ENCODE results near the gene CHST5.
"Not testable (repeated sequence)": the region's sequence is repeated elsewhere in the genome, so short reads cannot be mapped to it uniquely, and the experiment has no call there.

The CHST5 gene

GRCh38 chr16:75559564-75560372 is 23.9 kb upstream of the CHST5 start:
- CTCF ChIA-PET: interaction anchor here (1.1 kb wide), 1 partner anchor 10 kb away, joined by 3 read pairs; no protein-coding TSS in a partner anchor
- no peak for DNase-seq
- H3K27ac Mint-ChIP-seq: no peak overlapping the region

DNA sequence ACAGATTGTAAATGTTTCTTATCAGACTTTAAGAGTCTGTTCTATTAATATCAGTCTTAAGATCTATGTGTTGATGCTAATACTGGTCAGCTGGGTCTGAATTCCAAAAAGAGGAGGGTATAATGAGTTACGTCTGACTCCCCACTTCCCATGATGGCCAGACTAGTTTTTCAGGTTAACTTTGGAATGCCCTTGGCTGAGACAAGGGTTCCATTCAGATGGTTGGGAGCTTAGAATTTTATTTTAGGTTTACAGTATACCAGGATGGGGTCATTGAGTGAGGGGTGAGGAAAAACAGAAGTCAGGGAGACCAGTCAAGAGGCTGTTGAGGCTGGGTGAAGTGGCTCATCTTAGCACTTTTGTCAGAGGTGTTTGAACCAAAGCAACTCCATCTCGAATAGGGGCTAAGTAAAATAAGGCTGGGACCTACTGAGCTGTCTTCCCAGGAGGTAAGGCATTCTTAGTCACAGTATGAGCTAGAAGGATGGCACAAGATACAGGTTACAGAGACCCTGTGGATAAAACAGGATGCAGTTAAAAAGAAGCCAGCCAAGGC is 23.0 kb upstream of the CHST5 start:
- no peak overlapping the region for H3K27ac Mint-ChIP-seq
- peaks cover 16% of the 10 kb centered on the region for H3K4me1 Mint-ChIP-seq
- peaks cover 34% of the 10 kb centered on the region for H3K27me3 Mint-ChIP-seq
- CTCF ChIA-PET: interaction anchor here (0.5 to 1.1 kb wide), 2 partner anchors 9 to 94 kb away, joined by 3 read pairs; no protein-coding TSS in a partner anchor
- H3K9me3 Mint-ChIP-seq: no peaks in the 10 kb centered on the region
- H3K36me3 Mint-ChIP-seq: peaks cover 2% of the 10 kb centered on the region
- no peak overlapping the region for H3K4me3 Mint-ChIP-seq
- DNase-seq: no peak

More at GRCh38 chr16:75559564-75560372, 23.9 kb upstream of the CHST5 start:
- H3K36me3 Mint-ChIP-seq: peaks cover 2% of the 10 kb centered on the region
- H3K4me3 Mint-ChIP-seq: no peak overlapping the region
- H3K4me1 Mint-ChIP-seq: peaks cover 13% of the 10 kb centered on the region
- no peaks in the 10 kb centered on the region for H3K9me3 Mint-ChIP-seq
- peaks cover 30% of the 10 kb centered on the region for H3K27me3 Mint-ChIP-seq

- CTCF ChIA-PET: interaction anchor here (0.8 to 1.6 kb wide), 4 partner anchors 9 to 91 kb away, joined by 4 to 5 read pairs (median 4); no protein-coding TSS in a partner anchor
- H3K27ac Mint-ChIP-seq: peak overlapping the region; percentile 80
- H3K27me3 Mint-ChIP-seq: peaks cover 41% of the 10 kb centered on the region
- H3K4me3 Mint-ChIP-seq: peak overlapping the region; percentile 81
- H3K36me3 Mint-ChIP-seq: peaks cover 2% of the 10 kb centered on the region
- no peak for DNase-seq
- H3K9me3 Mint-ChIP-seq: no peaks in the 10 kb centered on the region
- peaks cover 20% of the 10 kb centered on the region for H3K4me1 Mint-ChIP-seq
Measured at GRCh38 chr16:75556431-75556950, 20.6 kb upstream of the CHST5 start.

DNA sequence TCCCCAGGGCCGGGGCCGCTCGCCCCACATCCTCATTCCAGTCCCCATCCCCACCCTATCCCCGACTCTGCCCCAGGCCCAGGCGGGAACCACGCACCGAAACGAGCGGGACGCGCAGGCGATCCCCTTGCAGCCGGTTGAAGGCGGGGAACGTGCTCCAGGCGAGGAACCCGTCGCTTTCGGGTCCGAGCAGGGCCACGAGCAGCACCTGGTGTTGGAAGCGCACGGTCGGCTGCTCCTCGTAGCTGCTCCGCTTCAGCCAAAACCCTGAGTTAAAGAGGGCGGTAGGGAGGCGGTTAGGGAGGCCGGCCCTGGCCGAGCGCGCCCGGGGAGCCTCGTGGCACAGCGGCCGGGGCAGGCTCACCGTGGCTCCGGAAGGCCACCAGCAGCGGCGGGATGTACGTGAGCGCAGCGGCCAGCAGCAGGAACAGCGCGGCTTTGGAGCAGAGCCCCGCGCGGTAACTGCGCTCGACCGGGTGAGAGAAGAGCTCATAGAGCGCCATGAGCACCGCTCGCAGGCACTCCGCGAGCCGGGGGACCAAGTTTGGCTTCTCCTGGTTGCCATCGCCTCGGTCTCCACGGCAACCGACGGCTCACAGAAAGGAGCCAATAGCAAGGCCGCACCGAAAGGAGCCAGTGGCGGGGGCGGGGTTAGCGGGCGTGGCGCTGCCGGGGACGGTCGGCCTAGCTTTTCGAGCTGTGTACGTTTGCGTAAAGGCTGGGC is 20.0 kb upstream of the CHST5 start, which contains the start of gene TMEM231:
Gene TMEM231 (minus strand): TSS at position 546 of the 724 bp plus-strand sequence. CDS start 43 bp downstream, at position 503.
- CTCF ChIA-PET: interaction anchor here (0.7 to 1.6 kb wide), 5 partner anchors 9 to 91 kb away, joined by 4 to 5 read pairs (median 4); no protein-coding TSS in a partner anchor
- Mint-ChIP-seq H3K27me3 (peaks cover 38% of the 10 kb centered on the region), H3K27ac (peak within 1 kb of the TSS; percentile 80), H3K9me3 (no peaks in the 10 kb centered on the region), H3K4me3 (peak within 1 kb of the TSS; percentile 81), H3K36me3 (peaks cover 2% of the 10 kb centered on the region), H3K4me1 (peaks cover 20% of the 10 kb centered on the region)
- DNase-seq: peak; percentile 99

DNA sequence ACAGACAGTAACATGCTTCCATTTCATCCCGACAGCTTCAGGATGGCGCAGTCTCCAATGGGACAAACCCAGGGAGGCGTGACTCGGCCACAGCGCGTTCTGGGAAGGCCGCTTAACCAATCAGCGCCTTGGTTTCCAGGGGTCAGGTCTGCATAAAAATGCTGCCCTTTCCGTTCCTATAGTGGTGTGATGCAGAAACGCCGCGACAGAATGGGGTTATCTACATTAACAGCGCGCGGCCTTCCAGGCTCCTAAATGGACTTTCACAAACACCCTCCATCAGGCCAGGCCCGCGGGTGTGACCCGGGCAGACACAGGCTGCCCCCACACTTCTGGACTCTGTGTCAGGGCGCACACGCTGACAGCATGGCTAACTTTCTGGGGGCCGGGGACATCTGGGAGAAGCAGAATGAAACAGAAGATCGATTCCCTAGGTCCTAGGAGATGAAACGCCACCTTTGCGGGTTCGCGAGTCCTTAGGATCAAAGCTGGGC is 19.4 kb upstream of the CHST5 start:
- no peak overlapping the region for H3K27ac Mint-ChIP-seq
- peaks cover 2% of the 10 kb centered on the region for H3K36me3 Mint-ChIP-seq
- H3K4me3 Mint-ChIP-seq: peak overlapping the region; percentile 81
- peaks cover 33% of the 10 kb centered on the region for H3K27me3 Mint-ChIP-seq
- DNase-seq: no peak
- no peaks in the 10 kb centered on the region for H3K9me3 Mint-ChIP-seq
- peaks cover 23% of the 10 kb centered on the region for H3K4me1 Mint-ChIP-seq
- CTCF ChIA-PET: interaction anchor here (0.7 to 1.5 kb wide), 2 partner anchors 66 to 84 kb away, joined by 4 read pairs; no protein-coding TSS in a partner anchor

- DNase-seq: no peak
- Mint-ChIP-seq H3K27me3 (peaks cover 20% of the 10 kb centered on the region), H3K4me1 (peaks cover 29% of the 10 kb centered on the region), H3K4me3 (no peak overlapping the region), H3K9me3 (no peaks in the 10 kb centered on the region), H3K36me3 (peaks cover 2% of the 10 kb centered on the region), H3K27ac (no peak overlapping the region)
- CTCF ChIA-PET: interaction anchor here (1.5 kb wide), 1 partner anchor 88 kb away, joined by 5 read pairs; the partner anchor contains the start of gene TMEM170A
Measured at GRCh38 chr16:75552951-75553350, 17.0 kb upstream of the CHST5 start.

DNA sequence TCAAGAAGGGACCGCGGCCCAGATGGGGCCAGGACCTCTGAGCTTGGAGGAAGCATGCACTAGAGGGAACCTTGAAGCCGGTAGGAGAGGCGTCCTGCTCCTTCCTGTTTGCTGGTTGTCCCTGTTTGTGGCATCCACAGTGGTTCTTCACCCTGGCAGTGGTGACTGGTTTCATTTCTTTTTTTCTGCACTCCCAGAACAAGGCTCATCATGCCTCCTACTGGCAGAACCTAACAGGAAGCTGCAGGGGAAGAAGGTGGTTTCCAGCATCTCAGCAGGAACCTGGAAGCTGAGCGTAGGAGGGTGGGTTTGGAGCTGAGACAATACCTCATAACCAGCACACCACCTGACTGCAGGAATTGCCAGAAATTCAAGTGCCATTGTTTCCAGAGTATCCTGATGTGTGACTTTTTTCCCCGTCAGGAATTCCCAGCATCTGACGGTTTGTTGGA is 14.3 kb upstream of the CHST5 start:
- no peak overlapping the region for H3K4me3 Mint-ChIP-seq
- CTCF ChIA-PET: interaction anchor here (0.8 to 3.5 kb wide), 12 partner anchors 9 to 351 kb away, joined by 3 to 32 read pairs (median 4); partner anchors contain the start of gene TMEM170A

GRCh38 chr16:75548456-75548855 is 12.5 kb upstream of the CHST5 start:
- DNase-seq, H3K36me3 Mint-ChIP-seq, H3K4me3 Mint-ChIP-seq, H3K9me3 Mint-ChIP-seq, CTCF ChIA-PET, H3K27ac Mint-ChIP-seq: not testable (repeated sequence)
- Mint-ChIP-seq H3K4me1 (peaks cover 10% of the 10 kb centered on the region), H3K27me3 (peaks cover 14% of the 10 kb centered on the region)

More for the DNA sequence above, 14.3 kb upstream of the CHST5 start:
- peak; percentile 57 for DNase-seq
- H3K9me3 Mint-ChIP-seq: no peaks in the 10 kb centered on the region
- peaks cover 23% of the 10 kb centered on the region for H3K27me3 Mint-ChIP-seq
- peaks cover 19% of the 10 kb centered on the region for H3K4me1 Mint-ChIP-seq
- no peak overlapping the region for H3K27ac Mint-ChIP-seq
- H3K36me3 Mint-ChIP-seq: no peaks in the 10 kb centered on the region

GRCh38 chr16:75546293-75546692 is 10.4 kb upstream of the CHST5 start:
- H3K4me3 Mint-ChIP-seq: no peak overlapping the region
- no peaks in the 10 kb centered on the region for H3K9me3 Mint-ChIP-seq
- H3K4me1 Mint-ChIP-seq: peaks cover 8% of the 10 kb centered on the region
- CTCF ChIA-PET: no interaction called here
- DNase-seq: no peak
- peaks cover 4% of the 10 kb centered on the region for H3K27me3 Mint-ChIP-seq
- H3K36me3 Mint-ChIP-seq: no peaks in the 10 kb centered on the region
- no peak overlapping the region for H3K27ac Mint-ChIP-seq

GRCh38 chr16:75545879-75546278 is 10.0 kb upstream of the CHST5 start:
- H3K4me1 Mint-ChIP-seq, H3K4me3 Mint-ChIP-seq, H3K27me3 Mint-ChIP-seq, H3K27ac Mint-ChIP-seq, H3K36me3 Mint-ChIP-seq, DNase-seq, H3K9me3 Mint-ChIP-seq, CTCF ChIA-PET: not testable (repeated sequence)

DNA sequence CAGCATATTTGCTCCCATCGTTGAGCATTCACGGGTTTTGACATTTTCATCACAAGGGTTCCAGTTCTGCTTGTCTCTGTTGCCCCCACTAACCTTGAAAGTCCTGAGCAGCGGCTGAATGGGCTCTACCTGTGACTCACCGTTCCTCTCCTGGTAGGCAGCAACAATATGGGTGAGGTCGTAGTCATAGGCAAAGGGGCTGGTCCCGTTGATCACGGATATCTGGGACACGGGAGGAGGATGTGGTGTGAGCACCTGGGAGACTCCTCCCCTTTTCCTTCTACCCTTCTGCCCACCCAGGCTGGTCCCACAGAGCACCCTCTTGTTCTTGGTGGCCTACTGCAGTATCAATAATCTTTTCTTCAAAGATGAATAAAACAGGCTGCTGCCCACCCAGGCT is 6.6 kb upstream of the CHST5 start:
- H3K27me3 Mint-ChIP-seq, H3K4me1 Mint-ChIP-seq, CTCF ChIA-PET, H3K4me3 Mint-ChIP-seq, DNase-seq, H3K9me3 Mint-ChIP-seq, H3K36me3 Mint-ChIP-seq, H3K27ac Mint-ChIP-seq: not testable (repeated sequence)

DNA sequence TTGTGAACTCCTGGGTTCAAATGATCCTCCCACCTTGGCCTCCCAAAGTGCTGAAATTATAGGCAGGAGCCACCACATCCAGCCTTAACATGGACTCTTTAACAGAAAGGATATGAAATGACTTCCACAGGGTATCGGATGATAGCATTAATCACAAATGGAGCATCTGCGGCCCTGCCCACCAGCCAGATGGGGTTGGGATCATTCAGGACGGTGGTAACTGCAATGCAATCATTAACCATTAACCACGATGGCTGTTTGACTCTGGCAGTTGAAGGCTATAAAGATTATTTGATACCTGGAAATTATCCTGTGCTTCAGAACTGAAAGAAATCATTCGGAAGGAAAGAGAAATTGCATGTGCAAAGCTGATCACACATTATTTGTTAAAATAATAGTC is 5.3 kb upstream of the CHST5 start:
- no peak for DNase-seq
- CTCF ChIA-PET: no interaction called here
- Mint-ChIP-seq H3K4me1 (no peaks in the 10 kb centered on the region), H3K4me3 (no peak overlapping the region), H3K27ac (no peak overlapping the region), H3K36me3 (no peaks in the 10 kb centered on the region), H3K9me3 (no peaks in the 10 kb centered on the region), H3K27me3 (no peaks in the 10 kb centered on the region)

GRCh38 chr16:75538882-75539565 is 3.1 kb upstream of the CHST5 start:
- DNase-seq, H3K4me3 Mint-ChIP-seq, CTCF ChIA-PET, H3K36me3 Mint-ChIP-seq, H3K4me1 Mint-ChIP-seq, H3K27me3 Mint-ChIP-seq, H3K27ac Mint-ChIP-seq, H3K9me3 Mint-ChIP-seq: not testable (repeated sequence)
